GM12878 (cell line): Measurements from ENCODE around the gene NDUFAB1.

ENCODE experiments used
- BMI1 ChIP-seq: fragments of 450-650 bp; IDR thresholded peaks from 2 replicates; pipeline ENCODE4 v1.6.1; 2016; ENCODE audit warnings: mild to moderate bottlenecking, moderate library complexity, borderline replicate concordance
- CBX3 ChIP-seq: fragments of 200-600 bp; sonication (generic); IDR thresholded peaks from 2 replicates; pipeline ENCODE4 v1.6.1; 2016; ENCODE audit warnings: low read depth, borderline replicate concordance
- CEBPB ChIP-seq, 2 experiments: fragments of 150-350 bp in 1 of 2; IDR thresholded peaks; 2 replicates each; pipeline ENCODE4 v1.6.1; 2012 to 2014; ENCODE audit warnings: low read depth in 2 of 2, low read length in 2 of 2, borderline replicate concordance in 1 of 2, inconsistent platforms in 1 of 2
- POLR2A ChIP-seq: IDR thresholded peaks from 2 replicates; pipeline ENCODE4 v1.6.1; 2011; ENCODE audit warnings: low read depth, mild to moderate bottlenecking, low read length
- RAD21 ChIP-seq: IDR thresholded peaks from 2 replicates; pipeline ENCODE4 v1.6.1; 2011; ENCODE audit warnings: mild to moderate bottlenecking, low read depth, low read length, moderate library complexity; ENCODE audit not compliant: insufficient read depth
- SMC3 ChIP-seq: IDR thresholded peaks from 2 replicates; pipeline ENCODE4 v1.6.1; 2011; ENCODE audit warnings: low read length, improper control_type of control experiment, borderline replicate concordance
- SP1 ChIP-seq: IDR thresholded peaks from one replicate; pipeline ENCODE4 v1.6.1; 2011; ENCODE audit warnings: low read depth, low read length
- SPI1 ChIP-seq: IDR thresholded peaks from 2 replicates; pipeline ENCODE4 v1.6.1; 2011; ENCODE audit warnings: low read depth, mild to moderate bottlenecking, low read length, moderate library complexity, borderline replicate concordance; ENCODE audit not compliant: insufficient read depth
- STAT3 ChIP-seq: IDR thresholded peaks from 2 replicates; pipeline ENCODE4 v1.6.1; 2011; ENCODE audit warnings: low read depth, low read length, improper control_type of control experiment
- TF ChIP-seq, protein P1 (sequence below), 3 experiments: IDR thresholded peaks in 2 of 3; conservative IDR thresholded peaks in 1 of 3; 2 replicates each; pipeline ENCODE4 v1.5.1; 2011; ENCODE audit warnings: low read depth in 3 of 3, low read length in 3 of 3, mild to moderate bottlenecking in 3 of 3, control low read depth in 2 of 3, moderate library complexity in 2 of 3, inconsistent platforms in 1 of 3, mixed read lengths in 1 of 3; ENCODE audit not compliant: control insufficient read depth in 2 of 3, insufficient read depth in 1 of 3; ENCODE audit errors: extremely low read depth in 1 of 3

DNA sequence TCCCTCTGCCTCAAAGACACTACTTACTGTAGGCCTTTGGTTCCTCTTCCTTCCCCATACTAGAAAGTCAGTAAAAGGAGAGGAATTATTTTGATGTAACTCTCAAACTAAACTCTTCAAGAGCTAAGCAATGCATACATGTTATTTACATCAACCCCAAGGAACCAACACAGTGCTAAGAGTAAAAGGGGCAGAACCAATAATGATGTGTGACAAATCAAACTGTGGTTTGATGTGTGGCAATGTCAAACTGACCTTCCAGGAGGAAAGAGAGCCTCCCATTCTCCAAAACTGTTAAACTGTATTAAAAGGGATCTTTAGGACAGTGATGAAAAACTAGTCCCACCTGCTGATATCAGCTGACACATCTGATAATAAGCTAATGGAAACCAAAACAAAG lies 15.7 kb downstream of the NDUFAB1 start:
- TF ChIP-seq, protein P1, sequence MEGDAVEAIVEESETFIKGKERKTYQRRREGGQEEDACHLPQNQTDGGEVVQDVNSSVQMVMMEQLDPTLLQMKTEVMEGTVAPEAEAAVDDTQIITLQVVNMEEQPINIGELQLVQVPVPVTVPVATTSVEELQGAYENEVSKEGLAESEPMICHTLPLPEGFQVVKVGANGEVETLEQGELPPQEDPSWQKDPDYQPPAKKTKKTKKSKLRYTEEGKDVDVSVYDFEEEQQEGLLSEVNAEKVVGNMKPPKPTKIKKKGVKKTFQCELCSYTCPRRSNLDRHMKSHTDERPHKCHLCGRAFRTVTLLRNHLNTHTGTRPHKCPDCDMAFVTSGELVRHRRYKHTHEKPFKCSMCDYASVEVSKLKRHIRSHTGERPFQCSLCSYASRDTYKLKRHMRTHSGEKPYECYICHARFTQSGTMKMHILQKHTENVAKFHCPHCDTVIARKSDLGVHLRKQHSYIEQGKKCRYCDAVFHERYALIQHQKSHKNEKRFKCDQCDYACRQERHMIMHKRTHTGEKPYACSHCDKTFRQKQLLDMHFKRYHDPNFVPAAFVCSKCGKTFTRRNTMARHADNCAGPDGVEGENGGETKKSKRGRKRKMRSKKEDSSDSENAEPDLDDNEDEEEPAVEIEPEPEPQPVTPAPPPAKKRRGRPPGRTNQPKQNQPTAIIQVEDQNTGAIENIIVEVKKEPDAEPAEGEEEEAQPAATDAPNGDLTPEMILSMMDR (IDR thresholded peaks at IDR 0.05 in 2 of 3, conservative IDR thresholded peaks at IDR 0.05 in 1 of 3; ENCODE audit: control insufficient read depth in 2 of 3, extremely low read depth in 1 of 3, insufficient read depth in 1 of 3, low read depth in 3 of 3, low read length in 3 of 3): no peak
- TF ChIP-seq RAD21 (no peak), CEBPB (IDR thresholded peaks at IDR 0.05; ENCODE audit: borderline replicate concordance in 1 of 2, low read depth in 2 of 2, low read length in 2 of 2) (no peak), SP1 (no peak), SMC3 (no peak), SPI1 (no peak), CBX3 (no peak), BMI1 (no peak), STAT3 (no peak), POLR2A (no peak)
